Stimulated activated CD4-positive, alpha-beta T cell treated with anti-CD3 and anti-CD28 coated beads, Interleukin-15, amount 100 ng/mL, for 24 hours (primary cell): ENCODE results near the gene ZFAND3.

Experiments used
- DNase-seq: peaks from one replicate; pipeline ENCODE4 v3.0.0-alpha.2; 2020

ZFAND3 gene

GRCh38 chr6:38193481-38194281 is 374.2 kb downstream of the ZFAND3 start:
- no peak for DNase-seq

GRCh38 chr6:38194282-38194572 is 374.7 kb downstream of the ZFAND3 start:
- no peak for DNase-seq

GRCh38 chr6:38194589-38194988 is 375.1 kb downstream of the ZFAND3 start:
- DNase-seq: no peak

GRCh38 chr6:38195113-38195635 is 375.6 kb downstream of the ZFAND3 start:
- no peak for DNase-seq

GRCh38 chr6:38198219-38198618 is 378.7 kb downstream of the ZFAND3 start:
- no peak for DNase-seq
